Panc1 (cell line): ENCODE data around the gene PKP3. TPM values are rescaled to one million over a fixed set of nuclear protein-coding genes. Genes with fewer than 3 reads are reported as not detected.

Experiments used
- ATAC-seq: fragments of 200-7000 bp; cut with Tn5 transposase; 2 replicates; pipeline ENCODE4 v1.9.1; 2020; ENCODE audit warnings: mild to moderate bottlenecking, moderate library complexity
- BruUV-seq: library from RNA; stranded (reverse); fragments of 400-500 nt; replicated peaks from 2 replicates; lab custom pipeline; 2021; lab: Mats Ljungman, UMichigan
- CTCF ChIA-PET: fragments of 300-600 bp; sonication (Branson Sonifier 250); formaldehyde crosslinking; loops from one replicate; lab custom pipeline; 2022; ENCODE audit warnings: antibody characterized with exemption; lab: Charles Lee
- POLR2A ChIA-PET: fragments of 300-600 bp; sonication (Branson Sonifier 250); formaldehyde crosslinking; loops from one replicate; lab custom pipeline; 2022; ENCODE audit warnings: antibody characterized with exemption; lab: Charles Lee
- DNase-seq: peaks from one replicate; pipeline ENCODE4 v3.0.0-alpha.2; 2010; ENCODE audit warnings: low read depth, low spot score
- H3K27ac ChIP-seq: 2 replicates; pipeline ENCODE4 v1.5.1; 2011; ENCODE audit warnings: mild to moderate bottlenecking, low read length, inconsistent platforms
- H3K27me3 ChIP-seq: fragments of 200-500 bp; sonication (Bioruptor generic); 2 replicates; pipeline ENCODE4 v1.6.0; 2014; ENCODE audit warnings: low read length, inconsistent platforms; ENCODE audit not compliant: control insufficient read depth, insufficient read depth
- H3K36me3 ChIP-seq: fragments of 200-500 bp; sonication (Bioruptor generic); 2 replicates; pipeline ENCODE4 v1.5.1; 2014; ENCODE audit warnings: inconsistent platforms, mild to moderate bottlenecking, low read length, moderate library complexity; ENCODE audit not compliant: control insufficient read depth, insufficient read depth
- H3K4me1 ChIP-seq: 2 replicates; pipeline ENCODE4 v1.5.1; 2011; ENCODE audit warnings: inconsistent platforms, mild to moderate bottlenecking, low read length, moderate library complexity; ENCODE audit not compliant: control insufficient read depth, insufficient read depth
- H3K4me3 ChIP-seq, 2 experiments: 2 replicates each; pipeline ENCODE4 v1.5.1; 2011 to 2012; ENCODE audit warnings: low read depth in 2 of 2, low read length in 2 of 2, mild to moderate bottlenecking in 2 of 2, inconsistent platforms in 1 of 2, moderate library complexity in 1 of 2
- H3K9me3 ChIP-seq: fragments of 200-500 bp; sonication (Bioruptor generic); 2 replicates; pipeline ENCODE4 v1.5.1; 2014; ENCODE audit warnings: low read depth, mild to moderate bottlenecking, inconsistent platforms, low read length, moderate library complexity; ENCODE audit not compliant: control insufficient read depth, insufficient read depth
- CTCF ChIP-seq: fragments of 450-650 bp; IDR thresholded peaks from 2 replicates; pipeline ENCODE4 v1.5.1; 2017; ENCODE audit warnings: mild to moderate bottlenecking
- POLR2AphosphoS5 ChIP-seq: IDR thresholded peaks from 2 replicates; pipeline ENCODE4 v1.6.1; 2012; ENCODE audit warnings: mild to moderate bottlenecking, low read depth, low read length, moderate library complexity
- SIN3A ChIP-seq: IDR thresholded peaks from 2 replicates; pipeline ENCODE4 v1.6.1; 2012; ENCODE audit warnings: low read depth, mild to moderate bottlenecking, low read length, moderate library complexity, borderline replicate concordance; ENCODE audit not compliant: insufficient read depth
- TCF7L2 ChIP-seq: IDR thresholded peaks from 2 replicates; pipeline ENCODE4 v1.6.1; 2011; ENCODE audit warnings: mild to moderate bottlenecking, low read depth, low read length, inconsistent platforms
- in situ Hi-C: cut with HindIII; loops from 2 replicates; pipeline ENCODE4 v1.10.0; 2016; ENCODE audit warnings: low sequenced_read_pairs, low pct_unique_long_range_greater_than_20kb
- intact Hi-C: fragments of 100-400 bp; cut with micrococcal nuclease; formaldehyde crosslinking; loops from one replicate; pipeline ENCODE4 v1.10.0; 2022; ENCODE audit not compliant: unreplicated experiment
- total RNA-seq: library from RNA; stranded (reverse); gene quantifications from one replicate; pipeline ENCODE4 v1.2.1, GENCODE V29; 2021; ENCODE audit not compliant: unreplicated experiment
- TF ChIP-seq, protein P1 (sequence below), 2 experiments: IDR thresholded peaks; 2 replicates each; pipeline ENCODE4 v1.6.1; 2011 to 2012; ENCODE audit warnings: low read depth in 2 of 2, control low read depth in 1 of 2, low read length in 1 of 2, mild to moderate bottlenecking in 1 of 2, moderate library complexity in 1 of 2; ENCODE audit not compliant: insufficient read depth in 1 of 2

PKP3 gene
- total RNA-seq, 1 experiment from 2014 or later, result 36.8 TPM

- ChIA-PET POLR2A (no interaction called here), CTCF (no interaction called here)
- intact Hi-C loops (no loop called here), in situ Hi-C loops (no loop called here)
- no peak for ATAC-seq
- Histone ChIP-seq H3K4me3 (no peak overlapping the region), H3K27me3 (no peaks in the 10 kb centered on the region), H3K4me1 (no peaks in the 10 kb centered on the region; the same call in 1 of the 2 replicates), H3K9me3 (no peaks in the 10 kb centered on the region), H3K27ac (no peak overlapping the region), H3K36me3 (no peaks in the 10 kb centered on the region; the same call in 1 of the 2 replicates)
- no peak for TF ChIP-seq SIN3A
- TF ChIP-seq TCF7L2, result no peak
- TF ChIP-seq POLR2AphosphoS5, result no peak
- no peak for TF ChIP-seq CTCF
- TF ChIP-seq, protein P1, sequence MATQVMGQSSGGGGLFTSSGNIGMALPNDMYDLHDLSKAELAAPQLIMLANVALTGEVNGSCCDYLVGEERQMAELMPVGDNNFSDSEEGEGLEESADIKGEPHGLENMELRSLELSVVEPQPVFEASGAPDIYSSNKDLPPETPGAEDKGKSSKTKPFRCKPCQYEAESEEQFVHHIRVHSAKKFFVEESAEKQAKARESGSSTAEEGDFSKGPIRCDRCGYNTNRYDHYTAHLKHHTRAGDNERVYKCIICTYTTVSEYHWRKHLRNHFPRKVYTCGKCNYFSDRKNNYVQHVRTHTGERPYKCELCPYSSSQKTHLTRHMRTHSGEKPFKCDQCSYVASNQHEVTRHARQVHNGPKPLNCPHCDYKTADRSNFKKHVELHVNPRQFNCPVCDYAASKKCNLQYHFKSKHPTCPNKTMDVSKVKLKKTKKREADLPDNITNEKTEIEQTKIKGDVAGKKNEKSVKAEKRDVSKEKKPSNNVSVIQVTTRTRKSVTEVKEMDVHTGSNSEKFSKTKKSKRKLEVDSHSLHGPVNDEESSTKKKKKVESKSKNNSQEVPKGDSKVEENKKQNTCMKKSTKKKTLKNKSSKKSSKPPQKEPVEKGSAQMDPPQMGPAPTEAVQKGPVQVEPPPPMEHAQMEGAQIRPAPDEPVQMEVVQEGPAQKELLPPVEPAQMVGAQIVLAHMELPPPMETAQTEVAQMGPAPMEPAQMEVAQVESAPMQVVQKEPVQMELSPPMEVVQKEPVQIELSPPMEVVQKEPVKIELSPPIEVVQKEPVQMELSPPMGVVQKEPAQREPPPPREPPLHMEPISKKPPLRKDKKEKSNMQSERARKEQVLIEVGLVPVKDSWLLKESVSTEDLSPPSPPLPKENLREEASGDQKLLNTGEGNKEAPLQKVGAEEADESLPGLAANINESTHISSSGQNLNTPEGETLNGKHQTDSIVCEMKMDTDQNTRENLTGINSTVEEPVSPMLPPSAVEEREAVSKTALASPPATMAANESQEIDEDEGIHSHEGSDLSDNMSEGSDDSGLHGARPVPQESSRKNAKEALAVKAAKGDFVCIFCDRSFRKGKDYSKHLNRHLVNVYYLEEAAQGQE (IDR thresholded peaks at IDR 0.05; ENCODE audit: insufficient read depth in 1 of 2, low read depth in 2 of 2, low read length in 1 of 2), result no peak
- DNase-seq, result no peak
- no TSS peak for BruUV-seq
Observed at GRCh38 chr11:380996-381395, 13.0 kb upstream of the PKP3 start.

DNA sequence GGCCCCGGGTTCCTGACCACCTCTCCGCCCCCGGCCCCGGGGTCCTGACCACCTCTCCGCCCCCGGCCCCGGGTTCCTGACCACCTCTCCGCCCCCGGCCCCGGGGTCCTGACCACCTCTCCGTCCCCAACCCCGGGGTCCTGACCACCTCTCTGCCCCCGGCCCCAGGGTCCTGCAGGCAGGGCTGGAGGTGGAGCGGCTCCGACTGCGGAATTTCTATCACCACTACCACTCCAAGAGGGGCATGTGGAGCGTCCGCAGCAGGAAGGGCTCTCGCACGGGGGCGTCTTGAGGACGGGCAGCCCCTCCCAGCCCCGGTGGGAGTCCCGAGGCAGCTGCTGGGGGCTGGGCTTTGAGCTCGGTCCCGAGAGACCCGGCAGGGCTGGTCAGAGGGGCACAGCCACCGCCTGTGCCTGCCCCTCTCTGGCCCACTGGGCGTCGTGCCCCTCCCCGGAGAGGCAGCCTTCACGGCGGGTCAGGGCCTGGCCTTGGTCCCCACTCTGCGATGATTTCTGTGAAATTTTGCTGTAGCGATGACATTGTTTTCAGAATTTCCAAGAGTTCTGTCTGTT, 12.4 kb upstream of the PKP3 start:
- CTCF ChIA-PET, result no interaction called here
- ATAC-seq (no peak), DNase-seq (no peak)
- Histone ChIP-seq H3K9me3 (peaks cover 5% of the 10 kb centered on the region; the same call in 1 of the 2 replicates), H3K4me1 (no peaks in the 10 kb centered on the region; the same call in 1 of the 2 replicates), H3K27ac (no peak overlapping the region), H3K4me3 (no peak overlapping the region), H3K27me3 (no peaks in the 10 kb centered on the region), H3K36me3 (no peaks in the 10 kb centered on the region; the same call in 1 of the 2 replicates)
- in situ Hi-C loops, result no loop called here
- TF ChIP-seq, protein P1 (IDR thresholded peaks at IDR 0.05; ENCODE audit: insufficient read depth in 1 of 2, low read depth in 2 of 2, low read length in 1 of 2), result no peak
- no peak for TF ChIP-seq POLR2AphosphoS5
- no peak for TF ChIP-seq SIN3A
- no peak for TF ChIP-seq CTCF
- no peak for TF ChIP-seq TCF7L2
- intact Hi-C loops, result no loop called here
- POLR2A ChIA-PET, result no interaction called here
- no TSS peak for BruUV-seq
